Stimulated activated CD4-positive, alpha-beta T cell treated with anti-CD3 and anti-CD28 coated beads, TNF-alpha, amount 100 ng/mL, for 4 hours (primary cell): ENCODE data around the gene NINJ2.

ENCODE experiments used
- DNase-seq, 3 experiments: peaks; one replicate each; pipeline ENCODE4 v3.0.0-alpha.2; 2020; ENCODE audit warnings: low read depth in 3 of 3

The NINJ2 gene

GRCh38 chr12:549476-550082 is 113.7 kb downstream of the NINJ2 start:
- DNase-seq, result no peak

- no peak for DNase-seq
Measured at GRCh38 chr12:547883-548470, 115.3 kb downstream of the NINJ2 start.

- DNase-seq, result peak; percentile 42 to 63 (median 51)
Measured at GRCh38 chr12:546920-547845, 116.1 kb downstream of the NINJ2 start.

- no peak for DNase-seq
Measured at GRCh38 chr12:546265-546919, 116.9 kb downstream of the NINJ2 start.

GRCh38 chr12:545835-546234 is 117.4 kb downstream of the NINJ2 start:
- no peak for DNase-seq

- no peak for DNase-seq
Measured at GRCh38 chr12:544941-545635, 118.2 kb downstream of the NINJ2 start.

GRCh38 chr12:544142-544541 is 119.1 kb downstream of the NINJ2 start:
- no peak for DNase-seq

- DNase-seq, result no peak
Measured at GRCh38 chr12:543114-543451, 120.2 kb downstream of the NINJ2 start.

- no peak for DNase-seq
Measured at GRCh38 chr12:542395-543113, 120.7 kb downstream of the NINJ2 start.

- no peak for DNase-seq
Measured at GRCh38 chr12:541676-542324, 121.4 kb downstream of the NINJ2 start.

- no peak for DNase-seq
Measured at GRCh38 chr12:539540-540310, 123.5 kb downstream of the NINJ2 start.

- peak in 1 of 3 experiments; percentile 28 for DNase-seq
Measured at GRCh38 chr12:538731-539539, 124.3 kb downstream of the NINJ2 start.

- DNase-seq, result no peak
Measured at GRCh38 chr12:537772-538171, 125.5 kb downstream of the NINJ2 start.

- DNase-seq, result no peak
Measured at GRCh38 chr12:536751-537245, 126.4 kb downstream of the NINJ2 start.

GRCh38 chr12:535396-535795 is 127.8 kb downstream of the NINJ2 start:
- no peak for DNase-seq

- DNase-seq, result no peak
Measured at GRCh38 chr12:534216-534615, 129.0 kb downstream of the NINJ2 start.

GRCh38 chr12:533718-534117 is 129.5 kb downstream of the NINJ2 start:
- no peak for DNase-seq

- DNase-seq, result no peak
Measured at GRCh38 chr12:532908-533565, 130.2 kb downstream of the NINJ2 start.
